Muscle layer of colon (tissue), 2 donors: ENCODE results near the gene RHBDF2.

Experiments used
- H3K27ac ChIP-seq: one replicate; pipeline ENCODE4 v1.7.0; 2013; ENCODE audit warnings: low read depth, mild to moderate bottlenecking, low read length, moderate library complexity
- H3K27me3 ChIP-seq, 2 donors: one replicate each; pipeline ENCODE4 v1.7.0; 2013; ENCODE audit warnings: low read length in 2 of 2, mild to moderate bottlenecking in 2 of 2; ENCODE audit not compliant: insufficient read depth in 2 of 2, control insufficient read depth in 1 of 2
- H3K36me3 ChIP-seq: one replicate; pipeline ENCODE4 v1.7.0; 2013; ENCODE audit warnings: mild to moderate bottlenecking, low read length; ENCODE audit not compliant: insufficient read depth
- H3K4me1 ChIP-seq: one replicate; pipeline ENCODE4 v1.7.0; 2013; ENCODE audit warnings: mild to moderate bottlenecking, low read length; ENCODE audit not compliant: insufficient read depth
- H3K4me3 ChIP-seq, 2 donors: one replicate each; pipeline ENCODE4 v1.7.0; 2013; ENCODE audit warnings: low read length in 2 of 2, low read depth in 1 of 2, mild to moderate bottlenecking in 1 of 2, moderate library complexity in 1 of 2
- H3K9ac ChIP-seq: one replicate; pipeline ENCODE4 v1.7.0; 2013; ENCODE audit warnings: low read length
- H3K9me3 ChIP-seq: one replicate; pipeline ENCODE4 v1.7.0; 2013; ENCODE audit warnings: mild to moderate bottlenecking, low read length
- donor health status: abdominal sarcoma.
- donor health status: Adenocarcinoma of cecum.

RHBDF2 gene

GRCh38 chr17:76471498-76472257 is 29.5 kb downstream of the RHBDF2 start:
- no peak overlapping the region for H3K27ac ChIP-seq
- no peak overlapping the region for H3K9ac ChIP-seq
- H3K36me3 ChIP-seq = no peaks in the 10 kb centered on the region
- H3K27me3 ChIP-seq = no peaks in the 10 kb centered on the region
- H3K4me1 ChIP-seq = no peaks in the 10 kb centered on the region
- H3K4me3 ChIP-seq = no peak overlapping the region
- H3K9me3 ChIP-seq = no peaks in the 10 kb centered on the region

GRCh38 chr17:76469991-76470739 is 31.1 kb downstream of the RHBDF2 start:
- H3K27me3 ChIP-seq = no peaks in the 10 kb centered on the region
- no peak overlapping the region for H3K4me3 ChIP-seq
- no peak overlapping the region for H3K9ac ChIP-seq
- H3K36me3 ChIP-seq = no peaks in the 10 kb centered on the region
- H3K27ac ChIP-seq = no peak overlapping the region
- H3K4me1 ChIP-seq = no peaks in the 10 kb centered on the region
- H3K9me3 ChIP-seq = no peaks in the 10 kb centered on the region

- Histone ChIP-seq H3K4me3 (no peak overlapping the region), H3K4me1 (no peaks in the 10 kb centered on the region), H3K36me3 (no peaks in the 10 kb centered on the region), H3K9ac (no peak overlapping the region), H3K27ac (no peak overlapping the region), H3K9me3 (no peaks in the 10 kb centered on the region), H3K27me3 (no peaks in the 10 kb centered on the region)
These were observed 31.9 kb downstream of the RHBDF2 start for GRCh38 chr17:76469076-76469990.

GRCh38 chr17:76468634-76469010 is 32.6 kb downstream of the RHBDF2 start:
- Histone ChIP-seq H3K4me1 (no peaks in the 10 kb centered on the region), H3K4me3 (no peak overlapping the region), H3K9ac (no peak overlapping the region), H3K27ac (no peak overlapping the region), H3K27me3 (no peaks in the 10 kb centered on the region), H3K9me3 (no peaks in the 10 kb centered on the region), H3K36me3 (no peaks in the 10 kb centered on the region)

- Histone ChIP-seq H3K4me3 (no peak overlapping the region), H3K9ac (no peak overlapping the region), H3K4me1 (no peaks in the 10 kb centered on the region), H3K36me3 (no peaks in the 10 kb centered on the region), H3K27me3 (no peaks in the 10 kb centered on the region), H3K9me3 (no peaks in the 10 kb centered on the region), H3K27ac (no peak overlapping the region)
These were observed 33.2 kb downstream of the RHBDF2 start for GRCh38 chr17:76467809-76468633.

GRCh38 chr17:76467366-76467765 is 33.9 kb downstream of the RHBDF2 start, which contains the start of gene AANAT:
Gene AANAT, plus strand, starts transcription at chr17:76467603. Its CDS starts 1,144 bp downstream, at chr17:76468747.
- no peaks in the 10 kb centered on the region for H3K27me3 ChIP-seq
- no peaks in the 10 kb centered on the region for H3K4me1 ChIP-seq
- H3K9me3 ChIP-seq = no peaks in the 10 kb centered on the region
- H3K36me3 ChIP-seq = no peaks in the 10 kb centered on the region
- no peak within 1 kb of the TSS for H3K9ac ChIP-seq
- no peak within 1 kb of the TSS for H3K4me3 ChIP-seq
- no peak within 1 kb of the TSS for H3K27ac ChIP-seq

GRCh38 chr17:76466775-76467130 is 34.5 kb downstream of the RHBDF2 start:
- Histone ChIP-seq H3K36me3 (no peaks in the 10 kb centered on the region), H3K27me3 (no peaks in the 10 kb centered on the region), H3K4me1 (no peaks in the 10 kb centered on the region), H3K27ac (no peak overlapping the region), H3K9ac (no peak overlapping the region), H3K4me3 (no peak overlapping the region), H3K9me3 (no peaks in the 10 kb centered on the region)

- Histone ChIP-seq H3K9ac (no peak overlapping the region), H3K4me3 (no peak overlapping the region), H3K36me3 (no peaks in the 10 kb centered on the region), H3K27me3 (no peaks in the 10 kb centered on the region), H3K9me3 (no peaks in the 10 kb centered on the region), H3K4me1 (no peaks in the 10 kb centered on the region), H3K27ac (no peak overlapping the region)
These were observed 38.5 kb downstream of the RHBDF2 start for GRCh38 chr17:76462556-76463290.

GRCh38 chr17:76461765-76462555 is 39.3 kb downstream of the RHBDF2 start:
- no peaks in the 10 kb centered on the region for H3K27me3 ChIP-seq

GRCh38 chr17:76459674-76460073 is 41.5 kb downstream of the RHBDF2 start:
- Histone ChIP-seq H3K27ac (no peak overlapping the region), H3K36me3 (no peaks in the 10 kb centered on the region), H3K9ac (no peak overlapping the region), H3K4me1 (no peaks in the 10 kb centered on the region), H3K27me3 (no peaks in the 10 kb centered on the region), H3K9me3 (no peaks in the 10 kb centered on the region), H3K4me3 (no peak overlapping the region)

More at GRCh38 chr17:76461765-76462555, 39.3 kb downstream of the RHBDF2 start:
- Histone ChIP-seq H3K27ac (no peak overlapping the region), H3K36me3 (no peaks in the 10 kb centered on the region), H3K9me3 (no peaks in the 10 kb centered on the region), H3K4me3 (no peak overlapping the region), H3K9ac (no peak overlapping the region), H3K4me1 (no peaks in the 10 kb centered on the region)
